Activated gamma-delta T cell (primary cell): ENCODE measurements around the gene LRP1B.

ENCODE experiments used
- DNase-seq: peaks from one replicate; lab custom pipeline; 2025; lab: John Stamatoyannopoulos, UW

LRP1B gene

GRCh38 chr2:140256080-140256479 lies 1874.7 kb downstream of the LRP1B start:
- no peak for DNase-seq

- DNase-seq = no peak
These were observed 1881.0 kb downstream of the LRP1B start for GRCh38 chr2:140249821-140250220.

GRCh38 chr2:140248623-140249022 lies 1882.2 kb downstream of the LRP1B start:
- no peak for DNase-seq

- DNase-seq = no peak
These were observed 1883.2 kb downstream of the LRP1B start for GRCh38 chr2:140247451-140248195.

- no peak for DNase-seq
These were observed 1883.9 kb downstream of the LRP1B start for GRCh38 chr2:140246957-140247356.

- DNase-seq = no peak
These were observed 1884.8 kb downstream of the LRP1B start for GRCh38 chr2:140246058-140246457.

- no peak for DNase-seq
These were observed 1887.9 kb downstream of the LRP1B start for GRCh38 chr2:140242889-140243288.

- DNase-seq = no peak
These were observed 1896.7 kb downstream of the LRP1B start for GRCh38 chr2:140234116-140234515.

GRCh38 chr2:140210963-140211362 lies 1919.9 kb downstream of the LRP1B start:
- DNase-seq = no peak

- no peak for DNase-seq
These were observed 1925.7 kb downstream of the LRP1B start for GRCh38 chr2:140205093-140205492.

- DNase-seq = no peak
These were observed 1927.5 kb downstream of the LRP1B start for GRCh38 chr2:140203347-140203746.

- DNase-seq = no peak
These were observed 1929.2 kb downstream of the LRP1B start for GRCh38 chr2:140201572-140201971.

- no peak for DNase-seq
These were observed 1930.1 kb downstream of the LRP1B start for GRCh38 chr2:140200764-140201163.

- DNase-seq = no peak
These were observed 1930.5 kb downstream of the LRP1B start for GRCh38 chr2:140200307-140200706.

- DNase-seq = no peak
These were observed 1931.5 kb downstream of the LRP1B start for GRCh38 chr2:140199312-140199711.

- DNase-seq = no peak
These were observed 1943.7 kb downstream of the LRP1B start for GRCh38 chr2:140187086-140187485.

- DNase-seq = no peak
These were observed 1944.5 kb downstream of the LRP1B start for GRCh38 chr2:140186313-140186712.

GRCh38 chr2:140185076-140185475 lies 1945.7 kb downstream of the LRP1B start:
- DNase-seq = no peak

- DNase-seq = no peak
These were observed 1947.6 kb downstream of the LRP1B start for GRCh38 chr2:140183056-140183765.
